ENCODE data around the gene AOPEP. TPM values are rescaled to one million over a fixed set of nuclear protein-coding genes. Genes with fewer than 3 reads are reported as not detected.

AOPEP gene
- total RNA-seq, 1 donor from 2014 or later: 25.8 TPM

- Mint-ChIP-seq H3K4me1 (ENCODE audit: low read depth, unreplicated experiment) (peaks cover 49% of the 10 kb centered on the region), H3K27ac (ENCODE audit: unreplicated experiment) (peak overlapping the region; percentile 86)
- no peak for DNase-seq
Measured at GRCh38 chr9:94907264-94907936, 180.9 kb downstream of the AOPEP start.

GRCh38 chr9:94908011-94908563 is 181.6 kb downstream of the AOPEP start:
- peak overlapping the region; percentile 95 for H3K27ac Mint-ChIP-seq (ENCODE audit: unreplicated experiment)
- TF ChIP-seq CTCF (IDR thresholded peaks at IDR 0.05; ENCODE audit: partially characterized antibody, unreplicated experiment): no peak
- H3K4me1 Mint-ChIP-seq (ENCODE audit: low read depth, unreplicated experiment): peaks cover 55% of the 10 kb centered on the region

More at GRCh38 chr9:94907264-94907936, 180.9 kb downstream of the AOPEP start:
- no peaks in the 10 kb centered on the region for H3K36me3 Mint-ChIP-seq (ENCODE audit: unreplicated experiment)
- TF ChIP-seq CTCF (IDR thresholded peaks at IDR 0.05; ENCODE audit: partially characterized antibody, unreplicated experiment): no peak
- H3K4me3 Mint-ChIP-seq (ENCODE audit: unreplicated experiment): peak overlapping the region; percentile 73
- peaks cover 7% of the 10 kb centered on the region for H3K9me3 Mint-ChIP-seq (ENCODE audit: unreplicated experiment)
- H3K27me3 Mint-ChIP-seq (ENCODE audit: unreplicated experiment): peaks cover 2% of the 10 kb centered on the region

GRCh38 chr9:94908583-94909249 is 182.2 kb downstream of the AOPEP start:
- peak overlapping the region; percentile 73 for H3K4me3 Mint-ChIP-seq (ENCODE audit: unreplicated experiment)
- no peak for TF ChIP-seq CTCF (IDR thresholded peaks at IDR 0.05; ENCODE audit: partially characterized antibody, unreplicated experiment)
- H3K27ac Mint-ChIP-seq (ENCODE audit: unreplicated experiment): peak overlapping the region; percentile 95
- H3K9me3 Mint-ChIP-seq (ENCODE audit: unreplicated experiment): peaks cover 7% of the 10 kb centered on the region
- H3K4me1 Mint-ChIP-seq (ENCODE audit: low read depth, unreplicated experiment): peaks cover 57% of the 10 kb centered on the region
- DNase-seq: no peak
- no peaks in the 10 kb centered on the region for H3K36me3 Mint-ChIP-seq (ENCODE audit: unreplicated experiment)
- H3K27me3 Mint-ChIP-seq (ENCODE audit: unreplicated experiment): peaks cover 2% of the 10 kb centered on the region

More at GRCh38 chr9:94908011-94908563, 181.6 kb downstream of the AOPEP start:
- Mint-ChIP-seq H3K9me3 (ENCODE audit: unreplicated experiment) (peaks cover 7% of the 10 kb centered on the region), H3K27me3 (ENCODE audit: unreplicated experiment) (peaks cover 2% of the 10 kb centered on the region), H3K4me3 (ENCODE audit: unreplicated experiment) (peak overlapping the region; percentile 73), H3K36me3 (ENCODE audit: unreplicated experiment) (no peaks in the 10 kb centered on the region)
- DNase-seq: no peak

GRCh38 chr9:94909250-94909894 is 182.9 kb downstream of the AOPEP start:
- Mint-ChIP-seq H3K36me3 (ENCODE audit: unreplicated experiment) (no peaks in the 10 kb centered on the region), H3K9me3 (ENCODE audit: unreplicated experiment) (peaks cover 7% of the 10 kb centered on the region), H3K27ac (ENCODE audit: unreplicated experiment) (peak overlapping the region; percentile 72), H3K27me3 (ENCODE audit: unreplicated experiment) (peaks cover 2% of the 10 kb centered on the region), H3K4me1 (ENCODE audit: low read depth, unreplicated experiment) (peaks cover 63% of the 10 kb centered on the region), H3K4me3 (ENCODE audit: unreplicated experiment) (peak overlapping the region; percentile 47)
- no peak for DNase-seq
- TF ChIP-seq CTCF (IDR thresholded peaks at IDR 0.05; ENCODE audit: partially characterized antibody, unreplicated experiment): no peak
